Hematopoietic multipotent progenitor cell treated with erythropoietin and hydrocortisone succinate and interleukin-3 and kit ligand, for 17 days (in vitro differentiated cells): ENCODE data around the gene CCM2L.

Experiments
- DNase-seq: peaks from one replicate; pipeline ENCODE4 v3.0.0-alpha.2; 2015; ENCODE audit warnings: low spot score

CCM2L gene

GRCh38 chr20:32056708-32057483 lies 46.7 kb downstream of the CCM2L start:
- DNase-seq = no peak

DNA sequence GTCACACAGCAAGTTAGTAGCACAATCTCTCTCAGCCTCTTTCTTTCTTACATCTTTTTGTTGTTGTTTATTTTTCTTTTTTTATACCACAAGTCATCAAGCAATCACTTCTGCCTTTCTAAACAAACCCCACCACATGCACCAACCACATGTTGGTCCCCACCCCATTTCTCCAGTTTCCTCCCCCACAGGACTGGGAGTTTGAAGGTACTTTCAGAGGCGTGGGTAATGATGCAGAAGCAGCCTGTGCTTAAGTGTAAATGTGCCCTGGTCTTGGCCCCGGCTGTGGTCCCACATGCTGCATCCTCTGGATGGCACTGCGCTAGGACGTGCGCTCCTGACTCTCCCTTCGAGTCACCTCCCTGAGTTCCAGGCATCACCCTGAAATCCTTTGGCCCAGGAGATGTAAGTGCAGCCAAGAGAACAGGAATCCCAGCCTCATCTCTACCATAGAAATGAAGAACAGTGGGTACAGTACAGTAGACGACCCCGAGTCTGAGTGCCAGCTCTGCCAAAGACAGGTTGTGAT lies 47.5 kb downstream of the CCM2L start:
- DNase-seq = no peak

DNA sequence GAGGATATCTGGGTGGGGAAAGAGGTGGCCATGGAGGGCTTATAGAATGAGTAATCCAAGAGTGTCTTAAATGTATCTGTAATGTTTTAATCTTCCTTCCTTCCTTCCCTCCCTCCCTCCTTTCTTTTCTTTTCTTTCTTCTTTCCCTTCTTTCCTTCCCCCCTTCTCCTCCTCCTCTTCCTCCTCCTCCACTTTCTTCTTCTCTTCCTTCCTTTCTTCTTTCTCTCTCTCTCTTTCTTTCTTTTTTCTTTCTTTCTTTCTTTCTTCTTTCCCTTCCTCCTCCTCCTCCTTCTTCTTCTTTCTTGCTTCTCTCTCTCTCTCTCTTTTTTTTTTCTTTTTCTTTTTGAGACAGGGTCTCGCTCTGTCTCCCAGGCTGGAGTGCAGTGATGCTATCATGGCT lies 49.0 kb downstream of the CCM2L start:
- no peak for DNase-seq

- DNase-seq = no peak
Measured at GRCh38 chr20:32062776-32063170, 52.5 kb downstream of the CCM2L start.

DNA sequence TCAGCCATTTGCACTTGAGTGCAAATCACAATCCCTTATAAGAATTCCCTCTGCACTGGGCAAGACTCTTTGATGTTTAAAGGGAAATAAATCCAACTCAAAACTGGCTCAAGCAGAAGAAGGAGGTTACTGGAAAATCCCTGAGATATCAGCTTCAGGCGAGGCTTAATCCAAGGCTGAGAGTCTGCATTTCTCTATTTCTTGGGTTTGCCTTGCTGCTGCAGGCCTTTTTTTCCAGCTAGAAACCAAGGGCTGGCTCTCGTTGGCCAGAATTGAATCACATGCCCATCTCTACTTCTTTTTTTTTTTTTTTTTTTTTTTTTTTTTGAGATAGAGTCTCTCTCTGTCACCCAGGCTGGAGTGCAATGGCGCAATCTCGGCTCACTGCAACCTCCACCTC lies 53.5 kb downstream of the CCM2L start:
- DNase-seq = no peak

DNA sequence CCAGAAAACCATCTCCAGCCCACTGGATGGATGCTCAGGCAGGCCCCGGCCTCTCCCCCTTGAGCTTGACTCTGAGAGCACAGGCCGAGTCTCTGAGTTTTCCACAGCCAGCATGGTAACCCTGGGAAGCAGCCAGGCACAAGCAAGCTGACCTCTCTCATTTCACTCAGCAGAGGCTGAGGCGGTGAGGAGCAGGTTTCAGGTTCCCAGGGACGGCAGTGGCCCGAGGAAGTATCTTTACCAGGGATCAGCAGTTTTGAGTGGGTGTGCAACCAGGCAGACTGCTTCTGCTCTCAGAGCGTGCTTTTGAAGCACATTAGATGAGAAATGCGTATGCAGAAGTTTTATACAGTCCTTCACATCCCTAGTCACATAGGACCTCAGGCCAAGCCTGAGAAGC lies 54.4 kb downstream of the CCM2L start:
- DNase-seq = no peak

DNA sequence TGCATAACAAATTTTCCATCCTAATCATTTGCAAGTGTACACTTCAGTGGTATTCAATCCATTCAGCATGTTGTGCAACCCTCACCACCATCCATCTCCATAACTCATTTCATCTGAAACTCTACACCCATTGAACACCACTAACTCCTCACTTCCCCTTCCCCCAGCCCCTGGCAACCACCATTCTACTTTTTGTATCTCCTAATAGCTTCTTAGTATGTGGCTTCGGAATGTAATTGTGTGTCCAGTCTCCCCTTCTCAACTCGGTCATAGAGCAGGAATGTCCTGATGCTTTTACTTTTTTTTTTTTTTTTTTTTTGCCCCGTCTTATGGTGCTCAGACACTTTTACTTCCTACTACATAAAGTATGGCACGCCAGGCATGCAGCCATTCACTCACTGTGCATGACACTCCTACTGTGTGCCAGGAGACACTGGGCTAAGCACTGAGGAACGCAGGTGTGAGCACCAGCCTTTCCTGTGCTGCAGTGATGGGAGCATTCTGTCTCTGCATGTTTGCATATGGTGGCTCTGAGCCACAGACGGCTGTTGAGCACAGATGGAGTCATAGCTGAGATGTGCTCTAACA lies 57.1 kb downstream of the CCM2L start:
- no peak for DNase-seq

DNA sequence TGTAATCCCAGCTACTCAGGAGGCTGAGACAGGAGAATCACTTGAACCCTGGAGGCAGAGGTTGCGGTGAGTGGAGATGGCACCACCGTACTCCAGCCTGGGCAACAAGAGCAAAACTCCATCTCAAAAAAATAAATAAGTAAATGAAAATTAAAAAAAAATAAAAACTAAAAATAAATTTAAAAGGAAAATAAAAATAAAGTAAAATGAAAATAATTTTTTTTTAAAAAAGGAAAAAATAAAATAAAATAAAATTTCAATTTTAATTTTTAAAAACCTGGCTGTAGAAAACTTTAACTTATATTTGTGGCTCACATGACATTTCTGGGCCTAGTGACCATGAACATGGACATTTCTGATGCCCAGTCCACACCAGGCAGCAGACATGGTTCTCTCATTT lies 57.9 kb downstream of the CCM2L start:
- no peak for DNase-seq

DNA sequence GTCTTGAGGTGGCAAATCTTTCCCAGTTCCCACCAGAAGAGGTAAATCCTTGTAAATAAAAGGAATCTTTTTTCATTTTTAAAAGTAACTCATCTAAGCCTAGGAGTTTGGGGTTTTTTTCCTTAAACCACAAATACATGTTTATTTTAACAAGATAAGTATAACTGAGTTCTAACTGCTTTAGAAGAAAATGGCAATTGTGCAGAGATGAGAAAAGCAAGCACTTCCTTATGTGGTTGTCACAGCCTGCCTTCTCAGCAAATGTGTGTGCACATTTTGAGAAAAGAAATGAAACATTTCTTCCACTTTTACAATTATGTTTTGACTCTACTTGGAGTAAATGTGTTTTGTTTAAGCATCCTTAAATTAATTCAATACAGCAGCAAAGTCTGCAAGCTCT lies 59.5 kb downstream of the CCM2L start:
- no peak for DNase-seq

DNA sequence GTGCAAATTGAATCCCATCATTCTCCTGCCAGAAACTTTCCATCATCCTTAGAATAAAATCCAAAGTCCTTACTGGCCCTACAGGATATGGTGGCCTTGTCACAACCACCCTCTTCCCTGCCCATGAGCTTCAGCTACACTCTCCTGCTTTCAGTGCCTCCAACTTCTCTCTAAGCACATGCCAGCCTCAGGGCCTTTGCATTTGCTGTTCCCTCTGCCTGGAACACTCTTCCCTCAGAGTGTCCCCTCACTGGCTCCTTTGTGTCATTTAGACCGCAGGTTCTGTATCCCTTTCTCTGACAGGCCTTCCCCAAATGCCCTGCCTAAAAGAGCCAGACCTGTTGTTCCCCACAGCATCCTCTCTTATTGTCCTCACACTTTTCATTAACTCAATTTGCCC lies 60.0 kb downstream of the CCM2L start:
- DNase-seq = no peak

GRCh38 chr20:32070690-32071213 lies 60.5 kb downstream of the CCM2L start:
- DNase-seq = no peak

GRCh38 chr20:32071395-32072167 lies 61.3 kb downstream of the CCM2L start:
- DNase-seq = no peak

DNA sequence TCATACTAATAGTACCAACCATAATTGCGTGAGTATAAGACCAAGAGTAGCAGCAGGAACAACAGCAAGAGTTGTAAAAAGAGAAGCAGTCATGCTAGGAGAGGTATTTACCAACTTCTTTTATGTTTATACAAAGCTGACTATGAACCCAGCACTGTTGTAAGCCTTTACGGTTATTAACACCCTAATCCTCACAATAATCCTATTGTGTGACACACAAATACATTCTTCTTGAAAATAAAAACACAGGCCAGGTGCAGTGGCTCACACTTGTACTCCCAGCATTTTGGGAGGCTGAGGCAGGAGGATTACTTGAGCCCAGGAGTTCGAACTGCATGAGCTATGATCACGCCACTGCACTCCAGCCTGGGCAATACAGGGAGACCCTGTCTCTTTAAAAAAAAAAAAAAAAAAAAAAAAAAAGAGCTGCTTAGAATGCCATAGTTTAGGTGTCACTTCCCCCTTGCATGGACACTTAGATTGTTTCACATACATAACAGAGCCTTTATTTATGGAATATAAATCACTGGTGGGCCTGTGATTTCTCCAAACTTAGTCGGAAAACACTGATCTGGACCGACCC lies 62.0 kb downstream of the CCM2L start:
- no peak for DNase-seq

DNA sequence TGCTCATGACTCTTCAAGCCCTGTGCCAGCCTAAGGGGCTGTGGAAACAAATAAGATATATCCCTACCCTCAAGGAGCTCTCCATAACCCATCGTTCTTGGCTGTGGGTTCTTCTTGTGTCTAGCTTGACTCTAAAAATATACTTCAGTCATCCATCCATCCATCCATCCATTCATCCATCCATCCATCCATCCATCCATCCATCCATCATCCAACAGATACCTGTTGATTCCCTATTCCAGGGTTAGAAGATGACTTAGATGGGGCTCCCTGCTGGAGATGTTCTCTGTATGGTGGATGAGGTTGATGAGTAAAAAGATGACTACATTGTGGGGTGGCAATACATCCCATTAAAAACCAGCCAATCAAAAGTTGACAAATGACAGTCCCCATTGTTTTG lies 65.3 kb downstream of the CCM2L start:
- no peak for DNase-seq

DNA sequence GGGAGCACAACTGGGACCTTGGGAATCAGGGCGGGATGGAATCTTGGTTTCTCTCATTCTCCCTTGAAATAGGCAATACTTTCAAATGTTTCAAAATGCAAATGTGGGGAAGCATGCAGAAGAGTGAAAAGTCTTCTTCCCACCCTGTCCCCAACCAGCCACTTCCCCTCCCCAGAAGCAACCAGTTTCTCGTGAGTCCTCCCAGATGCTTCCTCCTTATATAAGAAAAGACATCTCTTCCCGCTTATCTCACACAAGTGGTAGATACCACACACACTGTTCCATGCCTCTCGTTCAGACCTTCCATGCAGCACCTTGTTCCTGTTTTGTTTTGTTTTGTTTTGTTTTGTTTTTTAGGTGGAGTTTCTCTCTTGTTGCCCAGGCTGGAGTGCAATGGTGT lies 67.0 kb downstream of the CCM2L start:
- DNase-seq = no peak

DNA sequence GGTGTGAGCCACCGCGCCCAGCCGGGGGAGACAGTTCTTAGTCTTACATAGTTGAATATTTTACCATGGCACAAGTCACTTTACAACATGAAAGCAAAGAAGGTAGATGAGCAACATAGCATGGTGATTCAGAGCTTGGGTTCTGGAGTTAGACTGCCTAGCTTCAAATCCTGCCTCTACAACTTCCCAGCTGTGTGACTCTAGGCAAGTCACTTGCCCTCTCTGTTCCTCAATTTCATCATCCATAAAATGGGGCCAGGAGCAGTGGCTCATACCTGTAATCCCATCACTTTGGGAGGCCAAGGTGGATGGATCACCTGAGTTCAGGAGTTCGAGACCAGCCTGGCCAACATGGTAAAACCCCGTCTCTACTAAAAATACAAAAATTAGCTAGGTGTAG lies 68.1 kb downstream of the CCM2L start:
- DNase-seq = no peak

DNA sequence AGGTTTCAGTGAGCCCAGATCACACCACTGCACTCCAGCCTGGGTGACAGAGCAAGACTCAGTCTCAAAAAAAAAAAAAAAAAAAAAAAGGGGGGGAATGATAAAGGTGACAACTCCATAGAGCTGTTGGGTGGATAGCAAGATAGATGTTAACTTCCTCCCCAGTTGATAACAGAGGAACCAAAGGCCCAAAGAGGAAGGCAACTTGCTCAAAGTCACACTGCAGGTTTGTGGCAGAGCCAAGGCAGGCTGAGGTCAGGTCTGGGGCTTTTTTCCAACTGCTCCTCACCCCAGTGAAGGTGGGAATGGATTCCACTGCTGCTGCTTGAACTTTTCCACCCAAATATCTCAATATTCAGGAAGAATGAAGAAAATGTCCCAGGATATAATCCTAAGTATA lies 68.6 kb downstream of the CCM2L start:
- DNase-seq = no peak

DNA sequence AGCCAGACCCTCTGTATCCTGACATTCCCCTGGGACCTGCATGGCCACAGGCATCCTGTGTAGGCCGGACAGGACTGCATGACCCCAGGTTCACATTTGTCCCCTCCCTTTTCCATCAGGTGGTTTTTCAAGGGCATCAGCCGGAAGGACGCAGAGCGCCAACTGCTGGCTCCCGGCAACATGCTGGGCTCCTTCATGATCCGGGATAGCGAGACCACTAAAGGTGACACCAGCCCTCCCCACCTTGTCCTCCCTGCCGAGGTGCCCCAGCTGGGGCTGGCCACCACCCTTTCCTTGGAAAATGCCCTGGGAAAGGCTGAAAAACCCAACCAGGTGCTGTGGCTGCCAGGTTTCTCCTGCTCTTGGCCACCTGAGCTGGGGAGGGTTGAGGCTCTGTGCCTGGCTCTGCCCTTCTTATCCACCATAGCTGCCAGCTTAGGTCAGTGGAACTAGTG lies 69.4 kb downstream of the CCM2L start:
- no peak for DNase-seq

- DNase-seq = no peak
Measured at GRCh38 chr20:32080783-32081182, 70.5 kb downstream of the CCM2L start.
